K562 (cell line): ENCODE data around the gene LY6G6F. TPM values are rescaled to one million over a fixed set of nuclear protein-coding genes. Genes with fewer than 3 reads are reported as not detected.

Experiments
- BACH1 ChIP-seq: fragments of 200-800 bp; sonication (Bioruptor generic); IDR thresholded peaks from 2 replicates; pipeline ENCODE4 v1.6.1; 2016; ENCODE audit warnings: missing genetic modification characterization, missing compliant biosample characterization
- CCAR2 ChIP-seq: fragments of 200-400 bp; formaldehyde crosslinking; IDR thresholded peaks from 2 replicates; pipeline ENCODE4 v1.6.1; 2017; ENCODE audit warnings: mild to moderate bottlenecking, low read depth, low read length
- CEBPZ ChIP-seq: fragments of 150-350 bp; IDR thresholded peaks from 2 replicates; pipeline ENCODE4 v1.6.1; 2014; ENCODE audit warnings: low read depth, mild to moderate bottlenecking, low read length, borderline replicate concordance
- CTBP1 ChIP-seq: fragments of 450-650 bp; IDR thresholded peaks from 2 replicates; pipeline ENCODE4 v1.6.1; 2016; ENCODE audit warnings: borderline replicate concordance
- GABPB2 ChIP-seq: fragments of 250-450 bp; sonication (Bioruptor Pico); conservative IDR thresholded peaks from 2 replicates; pipeline ENCODE4 v1.5.1; 2021; ENCODE audit warnings: mild to moderate bottlenecking
- MGA ChIP-seq: fragments of 450-650 bp; IDR thresholded peaks from 2 replicates; pipeline ENCODE4 v1.6.1; 2016; ENCODE audit warnings: mild to moderate bottlenecking, moderate library complexity
- PHTF2 ChIP-seq: fragments of 250-450 bp; sonication (Bioruptor Pico); IDR thresholded peaks from 2 replicates; pipeline ENCODE4 v1.5.0; 2021; ENCODE audit warnings: mild to moderate bottlenecking
- YBX1 ChIP-seq: fragments of 450-650 bp; IDR thresholded peaks from 2 replicates; pipeline ENCODE4 v1.7.1; 2016; ENCODE audit warnings: mild to moderate bottlenecking
- ZNF512 ChIP-seq: IDR thresholded peaks from 2 replicates; pipeline ENCODE4 v1.6.1; 2016; ENCODE audit warnings: missing genetic modification characterization, missing compliant biosample characterization
- polyA plus RNA-seq, 8 experiments: library from polyadenylated mRNA; depleted of rRNA in 4 of 8; stranded (reverse) in 5 of 8; unstranded in 3 of 8; fragments of >200 nt; fragmentation: Nextera tagmentation in 2 of 8; fragmentation: Illumina TruSeq in 1 of 8; extraction: Ambion mirVana in 2 of 8; extraction: Trizol in 1 of 8; gene quantifications; 2 replicates each; pipeline versions ENCODE4 v1.2.1 to v1.2.3, GENCODE V29; 2011 to 2014; ENCODE audit warnings: inconsistent platforms in 1 of 8, missing spikeins in 1 of 8
- total RNA-seq, 7 experiments: library from RNA; depleted of rRNA in 6 of 7; stranded (reverse); fragments of >200 nt in 6 of 7; fragmentation: Illumina TruSeq in 2 of 7; extraction: Trizol in 2 of 7; gene quantifications; 2 replicates each; pipeline versions ENCODE4 v1.2.1 to v1.2.3, GENCODE V29; 2011 to 2021; ENCODE audit warnings: low replicate concordance in 1 of 7

Gene LY6G6F
- total and polyA plus RNA-seq, 9 of the 15 experiments (the other 6 are each of a cell fraction or from before 2014, with no cell fraction given), result 0.14 to 0.50 (median 0.28) TPM; not detected in 2

- TF ChIP-seq MGA (no peak), CCAR2 (no peak), GABPB2 (peak; percentile 90), BACH1 (tag) (no peak), CEBPZ (no peak), PHTF2 (peak; percentile 92), ZNF512 (tag) (no peak), YBX1 (no peak), CTBP1 (no peak)
Measured at GRCh38 chr6:31729979-31730630, 23.4 kb downstream of the LY6G6F start (continued).
